Gastrocnemius medialis (tissue), 4 donors: Measurements from ENCODE around the gene CARMIL1.

Experiments
- CTCF ChIP-seq, 5 experiments: fragments of 450-650 bp in 3 of 5; fragments of 200-600 bp in 2 of 5; sonication (generic) in 2 of 5; IDR thresholded peaks in 4 of 5; conservative IDR thresholded peaks in 1 of 5; 1 replicate in 4 of 5; 2 replicates in 1 of 5; pipeline ENCODE4 v1.5.1; 2016 to 2019; ENCODE audit warnings: antibody characterized with exemption in 5 of 5, mild to moderate bottlenecking in 3 of 5, moderate library complexity in 3 of 5
- POLR2A ChIP-seq, 2 donors: fragments of 450-650 bp; IDR thresholded peaks; one replicate each; pipeline ENCODE4 v1.6.1; 2017; ENCODE audit warnings: antibody characterized with exemption in 2 of 2, mild to moderate bottlenecking in 2 of 2, moderate library complexity in 2 of 2

DNA sequence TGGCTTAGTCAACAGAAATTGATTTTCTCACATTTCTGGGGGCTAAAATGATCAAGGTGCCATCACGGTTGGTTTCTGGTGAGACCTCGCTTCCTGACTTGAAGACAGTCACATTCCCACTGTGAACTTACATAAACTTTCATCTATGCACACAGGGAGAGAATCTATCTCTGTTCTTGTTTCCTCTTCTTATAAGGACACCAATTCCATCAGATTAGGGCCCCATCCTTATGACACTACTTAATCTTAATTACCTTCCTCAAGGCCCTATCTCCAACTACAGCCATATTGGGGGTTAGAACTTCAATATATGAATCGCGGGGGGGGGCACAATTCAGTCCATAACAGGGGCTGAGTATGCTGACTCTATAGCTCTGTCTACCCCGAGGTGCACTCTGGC is 362.2 kb downstream of the CARMIL1 start:
- TF ChIP-seq CTCF (IDR thresholded peaks at IDR 0.05 in 4 of 5, conservative IDR thresholded peaks at IDR 0.05 in 1 of 5) (no peak), POLR2A (IDR thresholded peaks at IDR 0.05) (no peak)
